ENCODE measurements around the gene PTPRG.

- no peak for TF ChIP-seq CTCF (IDR thresholded peaks at IDR 0.05)
- TF ChIP-seq POLR2A (IDR thresholded peaks at IDR 0.05): no peak
Measured at GRCh38 chr3:62295571-62295970, 734.2 kb downstream of the PTPRG start.

All from right lobe of liver (tissue), 4 donors.